Endothelial cell (in vitro differentiated cells): ENCODE results near the gene KSR1. TPM values are rescaled to one million over a fixed set of nuclear protein-coding genes. Genes with fewer than 3 reads are reported as not detected.

Source experiments
- DNase-seq: peaks from one replicate; pipeline ENCODE4 v3.0.0; 2021; ENCODE audit warnings: low spot score
- H3K27ac Mint-ChIP-seq: one replicate; pipeline ENCODE4 v1.8.0; 2021; ENCODE audit warnings: mixed read lengths, inconsistent platforms; ENCODE audit not compliant: unreplicated experiment
- H3K27me3 Mint-ChIP-seq: one replicate; pipeline ENCODE4 v1.8.0; 2021; ENCODE audit warnings: mild to moderate bottlenecking, moderate library complexity, mixed read lengths, inconsistent platforms; ENCODE audit not compliant: unreplicated experiment
- H3K36me3 Mint-ChIP-seq: one replicate; pipeline ENCODE4 v1.8.0; 2021; ENCODE audit warnings: mild to moderate bottlenecking, low read depth, mixed read lengths, inconsistent platforms; ENCODE audit not compliant: unreplicated experiment
- H3K4me1 Mint-ChIP-seq: one replicate; pipeline ENCODE4 v1.8.0; 2021; ENCODE audit warnings: mild to moderate bottlenecking, mixed read lengths, inconsistent platforms; ENCODE audit not compliant: unreplicated experiment
- H3K4me3 Mint-ChIP-seq: one replicate; pipeline ENCODE4 v1.8.0; 2021; ENCODE audit warnings: mild to moderate bottlenecking, mixed read lengths, inconsistent platforms; ENCODE audit not compliant: unreplicated experiment
- H3K9me3 Mint-ChIP-seq: one replicate; pipeline ENCODE4 v1.8.0; 2021; ENCODE audit warnings: mixed read lengths, inconsistent platforms; ENCODE audit not compliant: unreplicated experiment
- total RNA-seq: library from RNA; stranded (reverse); fragmentation: NEBNext Ultra II Directional; extraction: Animal tissue kit (Norgen Biotek cat#: 25700); gene quantifications from one replicate; pipeline ENCODE4 v1.2.1, GENCODE V29; 2021; ENCODE audit not compliant: unreplicated experiment
- TF ChIP-seq, protein P1 (sequence below): fragments of 200-600 bp; sonication (generic); IDR thresholded peaks from one replicate; pipeline ENCODE4 v1.5.0; 2021; ENCODE audit warnings: antibody characterized with exemption; ENCODE audit not compliant: unreplicated experiment

KSR1 gene
- total RNA-seq, 1 donor from 2014 or later: 65.2 TPM

DNA sequence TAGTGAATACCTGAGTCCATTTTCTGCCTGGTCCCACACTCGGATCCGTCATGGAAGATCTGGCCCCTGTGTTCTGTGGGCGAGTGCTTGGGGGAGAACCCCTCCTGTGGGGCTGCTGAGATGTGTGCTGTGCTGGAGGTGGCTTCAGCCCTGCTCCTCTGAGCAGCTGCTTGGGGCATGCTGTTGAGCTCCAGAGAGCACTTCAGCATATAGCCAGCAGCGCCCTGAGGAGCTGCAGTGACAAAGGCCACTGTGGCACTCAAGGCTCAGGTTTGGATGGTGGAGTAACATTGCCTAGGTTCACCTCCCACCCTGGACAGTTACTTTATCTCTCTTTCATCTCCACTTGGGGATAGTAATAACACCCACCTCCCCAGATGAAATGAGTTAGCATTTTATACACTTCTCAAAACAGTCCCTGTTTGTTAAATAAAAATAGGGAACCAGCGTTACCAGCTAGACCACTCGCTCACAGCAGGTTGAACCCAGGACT is 75.3 kb downstream of the KSR1 start:
- H3K4me1 Mint-ChIP-seq: peaks cover 30% of the 10 kb centered on the region
- no peak overlapping the region for H3K4me3 Mint-ChIP-seq
- peaks cover 1% of the 10 kb centered on the region for H3K27me3 Mint-ChIP-seq
- H3K36me3 Mint-ChIP-seq: peaks cover 3% of the 10 kb centered on the region
- TF ChIP-seq, protein P1, sequence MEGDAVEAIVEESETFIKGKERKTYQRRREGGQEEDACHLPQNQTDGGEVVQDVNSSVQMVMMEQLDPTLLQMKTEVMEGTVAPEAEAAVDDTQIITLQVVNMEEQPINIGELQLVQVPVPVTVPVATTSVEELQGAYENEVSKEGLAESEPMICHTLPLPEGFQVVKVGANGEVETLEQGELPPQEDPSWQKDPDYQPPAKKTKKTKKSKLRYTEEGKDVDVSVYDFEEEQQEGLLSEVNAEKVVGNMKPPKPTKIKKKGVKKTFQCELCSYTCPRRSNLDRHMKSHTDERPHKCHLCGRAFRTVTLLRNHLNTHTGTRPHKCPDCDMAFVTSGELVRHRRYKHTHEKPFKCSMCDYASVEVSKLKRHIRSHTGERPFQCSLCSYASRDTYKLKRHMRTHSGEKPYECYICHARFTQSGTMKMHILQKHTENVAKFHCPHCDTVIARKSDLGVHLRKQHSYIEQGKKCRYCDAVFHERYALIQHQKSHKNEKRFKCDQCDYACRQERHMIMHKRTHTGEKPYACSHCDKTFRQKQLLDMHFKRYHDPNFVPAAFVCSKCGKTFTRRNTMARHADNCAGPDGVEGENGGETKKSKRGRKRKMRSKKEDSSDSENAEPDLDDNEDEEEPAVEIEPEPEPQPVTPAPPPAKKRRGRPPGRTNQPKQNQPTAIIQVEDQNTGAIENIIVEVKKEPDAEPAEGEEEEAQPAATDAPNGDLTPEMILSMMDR: no peak
- DNase-seq: no peak
- no peaks in the 10 kb centered on the region for H3K9me3 Mint-ChIP-seq
- no peak overlapping the region for H3K27ac Mint-ChIP-seq

- H3K36me3 Mint-ChIP-seq: peaks cover 3% of the 10 kb centered on the region
- H3K4me3 Mint-ChIP-seq: no peak overlapping the region
- H3K27ac Mint-ChIP-seq: no peak overlapping the region
- TF ChIP-seq, protein P1: no peak
- no peak for DNase-seq
- H3K4me1 Mint-ChIP-seq: peaks cover 25% of the 10 kb centered on the region
- no peaks in the 10 kb centered on the region for H3K9me3 Mint-ChIP-seq
- H3K27me3 Mint-ChIP-seq: peaks cover 1% of the 10 kb centered on the region
These were observed 76.3 kb downstream of the KSR1 start for GRCh38 chr17:27532269-27533263.

GRCh38 chr17:27533874-27534815 is 77.9 kb downstream of the KSR1 start:
- Mint-ChIP-seq H3K27me3 (peaks cover 1% of the 10 kb centered on the region), H3K27ac (no peak overlapping the region), H3K36me3 (peaks cover 3% of the 10 kb centered on the region), H3K4me3 (peak overlapping the region; percentile 71), H3K4me1 (peaks cover 23% of the 10 kb centered on the region), H3K9me3 (no peaks in the 10 kb centered on the region)
- no peak for DNase-seq
- TF ChIP-seq, protein P1: no peak

- DNase-seq: no peak
- peaks cover 3% of the 10 kb centered on the region for H3K36me3 Mint-ChIP-seq
- H3K9me3 Mint-ChIP-seq: no peaks in the 10 kb centered on the region
- H3K4me1 Mint-ChIP-seq: peaks cover 15% of the 10 kb centered on the region
- H3K27me3 Mint-ChIP-seq: no peaks in the 10 kb centered on the region
- H3K27ac Mint-ChIP-seq: no peak overlapping the region
- no peak overlapping the region for H3K4me3 Mint-ChIP-seq
- TF ChIP-seq, protein P1: no peak
These were observed 79.1 kb downstream of the KSR1 start for GRCh38 chr17:27535178-27535928.
